Motor neuron (in vitro differentiated cells): ENCODE measurements around the gene CD34. TPM values are rescaled to one million over a fixed set of nuclear protein-coding genes. Genes with fewer than 3 reads are reported as not detected.
A peak's percentile ranks its signal among the peaks of the same experiment; 100 is the strongest.

ENCODE experiments used
- ATAC-seq, 8 experiments: fragments of 200-7000 bp; cut with Tn5 transposase; replicated peaks in 6 of 8; 2 replicates each; pipeline ENCODE4 v1.8.0; 2021; ENCODE audit warnings: mild to moderate bottlenecking in 8 of 8, moderate library complexity in 8 of 8
- H3K27ac ChIP-seq, 2 donors: fragments of 250-450 bp; sonication (Bioruptor Pico); 2 replicates each; pipeline ENCODE4 v1.9.0; 2021; ENCODE audit warnings: antibody characterized with exemption in 2 of 2, mild to moderate bottlenecking in 2 of 2, moderate library complexity in 1 of 2
- H3K4me1 ChIP-seq, 2 donors: fragments of 250-450 bp; sonication (Bioruptor Pico); replicated peaks in 1 of 2; 2 replicates each; pipeline ENCODE4 v1.6.1; 2021; ENCODE audit warnings: antibody characterized with exemption in 2 of 2, mild to moderate bottlenecking in 2 of 2, moderate library complexity in 1 of 2
- H3K4me3 ChIP-seq, 5 donors: fragments of 250-450 bp; sonication (Bioruptor Pico); 2 replicates each; pipeline ENCODE4 v1.9.0; 2021; ENCODE audit warnings: antibody characterized with exemption in 5 of 5, mild to moderate bottlenecking in 5 of 5, moderate library complexity in 4 of 5
- WGBS, 10 experiments: fragments of 450-650 bp; shearing (Covaris generic); methylation state at CpG; one replicate each; pipeline ENCODE4 v1.0.0; 2022; 5-methylcytosine and 5-hydroxymethylcytosine counted together
- in situ Hi-C, 9 experiments: fragments of 400-800 bp; cut with MboI; loops; one replicate each; pipeline ENCODE4 v1.15.0; 2021; ENCODE audit warnings: low sequenced_read_pairs in 9 of 9, low pct_unique_long_range_greater_than_20kb in 2 of 9; ENCODE audit not compliant: unreplicated experiment in 9 of 9
- total RNA-seq, 8 experiments: library from RNA; unstranded; fragments of 300-600 nt; gene quantifications; 2 replicates each; pipeline versions ENCODE4 v1.2.3 to v1.2.4, GENCODE V29; 2022

Gene CD34
- total RNA-seq, 8 experiments from 2014 or later, result 0.04 to 1.00 (median 0.13) TPM

DNA sequence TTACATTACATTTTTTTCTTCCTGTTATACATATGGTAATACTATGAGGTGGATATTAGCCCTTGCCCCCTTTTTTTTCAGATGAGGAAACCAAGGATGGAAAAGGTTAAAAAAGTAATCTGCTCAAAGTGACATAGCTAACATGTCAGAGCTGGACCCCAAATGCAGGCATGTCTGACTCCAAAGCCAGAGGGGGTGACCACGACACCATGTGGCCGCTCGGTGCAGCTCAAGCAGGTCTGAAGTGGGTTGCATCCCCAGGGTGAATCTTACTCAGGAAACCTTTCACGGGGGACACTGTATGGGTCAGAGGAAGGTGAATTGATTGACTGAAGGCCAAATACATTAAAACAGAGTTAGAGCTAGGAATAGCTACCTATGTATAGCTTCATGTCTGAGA, 34.8 kb downstream of the CD34 start:
- in situ Hi-C loops, result loop anchor here in 1 of 9 experiments (25.0 kb wide), 1 partner anchor 111 kb away; no protein-coding TSS in a partner anchor
- ATAC-seq, result peak in 3 of 8 experiments; percentile 35 to 64 (median 38)
- 40 to 78% (median 54%) methylated on average over 1 to 4 of the region's 4 CpGs; no CpG with 5 or more reads in 4 of the 10 experiments for WGBS, 10 experiments
- Histone ChIP-seq H3K4me3 (no peak overlapping the region), H3K27ac (no peak overlapping the region), H3K4me1 (peaks cover 4 to 6% of the 10 kb centered on the region in 2 donors)

GRCh38 chr1:207875532-207875931, 35.4 kb downstream of the CD34 start:
- H3K27ac ChIP-seq, result no peak overlapping the region
- 40 to 92% (median 69%) methylated on average over 1 to 4 of the region's 4 CpGs; no CpG with 5 or more reads in 1 of the 10 experiments for whole genome bisulfite sequencing, 10 experiments
- no peak for ATAC-seq
- H3K4me3 ChIP-seq, result no peak overlapping the region
- in situ Hi-C loops, result loop anchor here in 1 of 9 experiments (25.0 kb wide), 1 partner anchor 112 kb away; no protein-coding TSS in a partner anchor
- H3K4me1 ChIP-seq, result peaks cover 4 to 6% of the 10 kb centered on the region in 2 donors

DNA sequence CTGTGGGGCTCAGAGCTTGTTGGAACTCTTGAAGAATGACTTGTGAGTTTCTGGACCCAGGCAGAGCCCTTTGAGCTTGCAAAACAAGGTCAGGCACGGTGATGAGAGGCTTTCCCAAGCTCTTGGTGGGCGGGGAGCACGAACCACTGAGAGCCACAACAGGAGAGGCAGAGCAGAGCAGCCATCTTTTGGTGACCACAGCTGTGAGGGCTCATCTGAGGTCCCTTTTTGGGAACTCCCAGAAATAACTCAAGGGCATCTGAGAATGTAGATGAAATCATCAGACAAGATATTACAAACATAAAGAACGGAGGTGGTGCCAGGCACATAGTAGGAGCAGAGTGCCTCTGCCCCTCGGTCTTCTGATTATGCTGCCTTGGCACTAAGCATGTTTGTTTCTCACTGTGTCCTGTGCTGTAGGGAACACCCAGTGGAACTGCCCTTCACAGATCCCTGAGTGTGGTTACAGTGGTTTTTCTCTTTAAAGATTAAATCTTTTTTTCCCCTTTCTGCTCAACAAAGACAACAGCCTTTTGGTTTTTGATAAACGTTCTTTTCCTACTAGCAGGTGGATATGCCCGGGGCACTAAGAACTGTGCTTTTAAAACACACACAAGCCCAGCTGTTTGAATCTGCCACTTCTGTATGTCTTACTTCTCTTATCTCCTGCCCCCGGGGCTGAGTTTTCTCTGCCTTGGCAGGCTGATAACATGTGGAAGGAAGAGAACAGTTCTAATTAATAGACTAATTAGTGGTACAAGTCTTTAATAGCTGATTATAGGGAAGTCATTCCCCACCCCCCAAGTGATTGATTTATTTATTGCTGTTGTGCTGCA, 37.7 kb downstream of the CD34 start:
- Histone ChIP-seq H3K27ac (no peak overlapping the region), H3K4me1 (peaks cover 9 to 12% of the 10 kb centered on the region in 2 donors), H3K4me3 (no peak overlapping the region)
- 7 to 90% (median 70%) methylated on average over 2 to 8 of the region's 8 CpGs for WGBS, 10 experiments
- in situ Hi-C loops, result no loop called here
- ATAC-seq, result peak in 2 of 8 experiments; percentile 2 to 9

DNA sequence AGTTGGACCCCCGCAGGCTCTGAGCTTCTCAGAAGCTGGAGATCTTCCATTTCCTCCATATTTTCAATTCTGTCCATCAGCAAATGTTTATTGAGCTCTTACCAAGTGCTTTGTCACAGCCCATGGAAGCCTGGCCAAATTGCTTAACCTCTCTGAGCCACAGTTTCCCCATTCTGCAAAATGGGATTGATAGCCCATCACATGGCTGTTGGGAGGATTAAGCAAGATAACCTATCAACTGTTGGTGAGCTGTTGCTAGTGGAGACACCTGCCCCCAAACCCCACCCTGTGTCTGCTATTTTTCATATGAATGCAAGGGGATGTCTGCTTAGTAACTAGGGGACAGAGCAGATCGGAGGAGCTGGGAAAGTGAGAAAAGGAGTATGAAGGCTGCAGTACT, 38.3 kb downstream of the CD34 start:
- H3K27ac ChIP-seq, result no peak overlapping the region
- H3K4me1 ChIP-seq, result peaks cover 14 to 16% of the 10 kb centered on the region in 2 donors
- in situ Hi-C loops, result no loop called here
- ATAC-seq, result no peak
- H3K4me3 ChIP-seq, result no peak overlapping the region
- WGBS, 10 experiments, result 67 to 100% (median 90%) methylated on average over 1 to 2 of the region's 2 CpGs; no CpG with 5 or more reads in 4 of the 10 experiments

GRCh38 chr1:207871117-207871649, 39.7 kb downstream of the CD34 start:
- H3K27ac ChIP-seq, result no peak overlapping the region
- ATAC-seq, result no peak
- peaks cover 20 to 21% of the 10 kb centered on the region in 2 donors for H3K4me1 ChIP-seq
- in situ Hi-C loops, result no loop called here
- H3K4me3 ChIP-seq, result no peak overlapping the region
- 69 to 94% (median 84%) methylated on average over 2 to 6 of the region's 6 CpGs; no CpG with 5 or more reads in 2 of the 10 experiments for WGBS, 10 experiments

DNA sequence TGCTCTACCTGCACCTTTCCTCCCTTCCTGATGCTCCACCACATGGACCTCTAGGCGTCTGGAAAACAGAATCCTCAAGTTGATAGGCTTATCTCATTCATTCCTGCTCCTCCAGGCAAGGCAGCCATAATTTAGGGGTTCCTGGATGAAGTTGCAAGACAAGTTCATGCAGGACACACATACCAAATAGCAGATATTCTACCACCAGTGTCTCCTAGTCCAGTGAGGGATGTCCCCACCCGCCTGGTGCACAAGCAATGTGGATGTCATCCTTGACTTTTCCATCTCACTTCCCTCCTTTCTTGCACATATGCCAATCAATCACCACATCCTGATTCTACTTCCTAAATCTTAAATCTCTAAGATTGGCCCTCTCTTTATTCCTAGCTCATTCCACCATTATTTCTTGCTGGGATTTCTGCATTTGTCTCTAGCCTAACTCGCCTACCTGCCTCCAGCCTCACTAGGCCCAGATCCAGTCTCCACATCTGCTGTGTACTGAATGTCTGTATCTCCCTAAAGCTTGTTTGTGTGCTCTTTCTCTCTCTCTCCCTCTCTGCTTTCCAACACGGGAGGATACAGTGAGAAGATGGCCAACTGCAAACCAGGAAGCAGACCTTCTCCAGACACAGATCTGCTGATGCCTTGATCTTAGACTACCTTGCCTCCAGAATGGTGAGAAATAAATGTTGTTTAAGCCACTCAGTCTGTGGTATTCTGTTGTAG, 40.5 kb downstream of the CD34 start:
- 0 to 100% (median 67%) methylated on average over 1 to 4 of the region's 4 CpGs; no CpG with 5 or more reads in 1 of the 10 experiments for WGBS, 10 experiments
- no peak for ATAC-seq
- in situ Hi-C loops, result no loop called here
- H3K27ac ChIP-seq, result no peak overlapping the region
- no peak overlapping the region for H3K4me3 ChIP-seq
- H3K4me1 ChIP-seq, result peaks cover 20 to 21% of the 10 kb centered on the region in 2 donors

- WGBS, 10 experiments, result 60 to 100% (median 93%) methylated on average over 1 to 6 of the region's 6 CpGs
- ATAC-seq, result no peak
- Histone ChIP-seq H3K4me3 (no peak overlapping the region), H3K4me1 (peaks cover 20 to 21% of the 10 kb centered on the region in 2 donors), H3K27ac (no peak overlapping the region)
- in situ Hi-C loops, result no loop called here
Measured at GRCh38 chr1:207869859-207870258, 41.1 kb downstream of the CD34 start.

DNA sequence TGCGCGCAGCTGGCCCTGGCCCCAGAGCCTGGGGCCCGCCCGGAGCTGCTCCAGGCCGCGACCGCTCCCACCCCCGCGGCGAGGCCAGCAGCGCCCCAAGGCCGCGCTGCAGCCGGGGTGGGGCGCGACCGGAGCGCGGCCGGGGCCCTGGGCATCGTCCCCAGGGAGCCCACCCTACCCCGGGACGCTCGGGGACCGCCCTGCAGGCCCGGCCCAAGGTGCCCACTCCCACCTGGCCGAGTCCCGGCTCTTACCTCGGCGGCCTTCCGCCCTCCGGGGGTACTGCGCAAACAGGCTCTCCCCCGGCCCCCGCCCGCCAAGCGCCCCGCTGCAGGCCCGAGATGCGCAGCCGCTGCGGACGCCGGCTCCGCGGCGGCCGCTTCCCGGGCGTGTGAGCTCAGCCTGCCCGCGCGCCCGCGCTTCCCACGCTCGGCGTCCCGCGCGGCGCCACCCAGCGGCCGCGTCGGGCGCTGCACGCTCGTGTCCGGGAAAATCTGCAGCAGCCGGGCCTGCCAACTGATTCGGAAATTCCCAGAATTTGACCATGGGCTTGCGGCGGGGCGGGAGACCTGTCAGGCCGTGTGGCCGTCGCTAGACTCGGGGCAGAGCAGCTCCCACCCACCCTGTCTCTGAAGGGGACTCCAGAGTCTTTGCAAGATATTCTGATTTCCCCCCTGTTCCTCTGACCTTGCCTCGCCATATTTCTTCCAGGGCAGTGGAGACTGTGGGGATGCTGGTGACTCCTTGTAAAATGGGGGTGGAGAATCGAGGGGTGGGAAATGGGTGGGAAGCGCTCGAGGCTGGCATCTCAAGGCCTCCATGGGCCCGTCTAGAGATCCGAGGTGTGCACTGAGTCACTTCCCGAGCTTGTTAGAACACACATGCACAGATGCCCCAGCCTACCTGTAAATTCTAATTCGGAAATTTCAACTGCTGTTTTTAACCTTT, 41.9 kb downstream of the CD34 start:
- ATAC-seq, result peak; percentile 67 to 89 (median 74)
- peak overlapping the region; percentile 79 to 90 for H3K27ac ChIP-seq
- in situ Hi-C loops, result no loop called here
- peaks cover 20 to 21% of the 10 kb centered on the region in 2 donors for H3K4me1 ChIP-seq
- H3K4me3 ChIP-seq, result peak overlapping the region; percentile 82 to 96 (median 92)
- 17 to 100% (median 57%) methylated on average over 1 to 12 of the region's 87 CpGs; no CpG with 5 or more reads in 5 of the 10 experiments for WGBS, 10 experiments

GRCh38 chr1:207868251-207868773, 42.6 kb downstream of the CD34 start:
- WGBS, 10 experiments, result 0 to 15% (median 0%) methylated on average over 4 to 11 of the region's 24 CpGs; no CpG with 5 or more reads in 4 of the 10 experiments
- Histone ChIP-seq H3K27ac (peak overlapping the region; percentile 79 to 90), H3K4me1 (peaks cover 20 to 21% of the 10 kb centered on the region in 2 donors), H3K4me3 (peak overlapping the region; percentile 82 to 96 (median 92))
- in situ Hi-C loops, result no loop called here
- peak; percentile 41 to 84 (median 76) for ATAC-seq

DNA sequence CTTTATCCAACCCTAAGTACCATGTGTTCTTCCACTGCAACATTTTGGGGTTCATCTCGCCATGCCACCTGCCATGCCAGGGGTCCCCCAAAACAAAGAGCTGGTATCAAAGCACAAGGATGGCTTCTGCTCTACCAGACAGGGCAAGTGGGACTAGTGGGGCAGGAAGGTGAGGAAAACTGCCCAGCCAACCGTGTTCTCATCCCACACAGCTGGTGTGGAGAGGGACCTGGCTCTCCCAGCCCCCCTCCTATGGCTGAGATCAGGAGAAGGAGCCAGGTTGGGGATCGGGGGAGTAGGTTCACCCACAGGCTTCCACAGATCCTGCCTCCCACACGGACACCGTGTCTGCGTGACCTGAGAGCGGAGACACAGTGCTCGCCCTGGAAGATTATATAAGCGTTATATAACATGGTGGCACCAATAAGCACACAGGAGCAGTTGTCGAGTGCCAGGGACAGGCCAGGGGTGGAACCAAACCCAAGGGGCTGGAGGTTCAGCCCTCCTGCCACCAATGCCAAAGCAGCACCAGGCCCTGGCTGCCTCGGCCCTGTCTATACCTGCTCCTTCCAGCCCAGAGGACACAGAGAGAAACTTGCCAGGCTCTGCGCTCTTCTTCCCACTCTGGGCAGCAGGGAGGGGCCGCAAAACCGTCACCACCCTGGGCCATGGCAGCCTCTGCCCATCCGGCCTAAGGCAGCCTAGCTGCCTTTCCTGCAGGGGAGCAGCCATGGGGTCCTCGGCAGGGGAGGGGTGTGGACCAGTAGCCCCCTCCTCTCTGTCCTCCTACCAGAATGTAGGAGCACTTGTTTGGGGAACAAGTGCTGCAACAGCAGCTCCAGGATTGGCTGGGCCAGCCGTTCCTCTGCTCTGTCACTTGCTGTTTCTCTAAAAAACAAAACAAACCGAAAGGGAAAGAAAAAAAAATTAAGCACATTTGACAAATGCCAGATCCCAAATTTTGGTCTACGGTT, 43.5 kb downstream of the CD34 start:
- peak overlapping the region in 1 of 2 donors; percentile 90 for H3K27ac ChIP-seq
- peaks cover 20 to 21% of the 10 kb centered on the region in 2 donors for H3K4me1 ChIP-seq
- 66 to 100% (median 86%) methylated on average over 1 to 11 of the region's 19 CpGs; no CpG with 5 or more reads in 3 of the 10 experiments for WGBS, 10 experiments
- in situ Hi-C loops, result no loop called here
- peak overlapping the region; percentile 82 to 96 (median 92) for H3K4me3 ChIP-seq
- peak in 2 of 8 experiments; percentile 1 to 11 for ATAC-seq
